ENCODE results near the gene CUBN. TPM values are rescaled to one million over a fixed set of nuclear protein-coding genes. Genes with fewer than 3 reads are reported as not detected.

The CUBN gene
- total and polyA plus RNA-seq, 10 of the 15 experiments (the other 5 are each of a cell fraction or from before 2014, with no cell fraction given): under 0.01 to 0.14 (median 0.02) TPM; not detected in 6

DNA sequence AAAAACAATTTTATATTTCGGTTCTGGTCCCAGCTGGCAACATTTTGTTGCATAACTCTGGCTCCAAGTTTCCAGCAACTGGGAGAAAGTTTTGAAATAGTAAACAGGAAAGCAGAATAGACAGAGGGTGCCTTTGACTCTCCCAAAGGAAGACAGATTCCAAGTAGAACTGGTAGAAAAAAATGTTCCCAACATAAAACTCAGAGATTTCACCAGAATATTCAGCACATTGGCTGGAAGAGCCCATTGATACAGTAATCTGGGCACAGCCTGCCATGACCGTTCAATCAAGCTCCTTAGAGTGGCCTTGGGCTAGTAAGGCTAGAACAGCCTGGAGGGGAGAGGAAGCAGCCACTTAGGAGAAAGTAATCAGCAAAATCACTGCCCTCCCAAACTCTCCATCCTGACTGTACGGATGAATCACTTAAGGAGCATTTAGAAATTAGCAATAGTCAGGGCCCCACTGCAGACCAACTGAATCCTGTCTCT lies 120.4 kb downstream of the CUBN start (continued):
- no peak for TF ChIP-seq NR2C2 (IDR thresholded peaks at IDR 0.05; ENCODE audit: borderline replicate concordance, control insufficient read depth, insufficient read length, low read depth)
- TF ChIP-seq, protein P1, sequence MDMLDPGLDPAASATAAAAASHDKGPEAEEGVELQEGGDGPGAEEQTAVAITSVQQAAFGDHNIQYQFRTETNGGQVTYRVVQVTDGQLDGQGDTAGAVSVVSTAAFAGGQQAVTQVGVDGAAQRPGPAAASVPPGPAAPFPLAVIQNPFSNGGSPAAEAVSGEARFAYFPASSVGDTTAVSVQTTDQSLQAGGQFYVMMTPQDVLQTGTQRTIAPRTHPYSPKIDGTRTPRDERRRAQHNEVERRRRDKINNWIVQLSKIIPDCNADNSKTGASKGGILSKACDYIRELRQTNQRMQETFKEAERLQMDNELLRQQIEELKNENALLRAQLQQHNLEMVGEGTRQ (IDR thresholded peaks at IDR 0.05; ENCODE audit: borderline replicate concordance, low read depth, low read length): no peak
- TF ChIP-seq FOXK2 (IDR thresholded peaks at IDR 0.05): no peak
- TF ChIP-seq, protein P2, sequence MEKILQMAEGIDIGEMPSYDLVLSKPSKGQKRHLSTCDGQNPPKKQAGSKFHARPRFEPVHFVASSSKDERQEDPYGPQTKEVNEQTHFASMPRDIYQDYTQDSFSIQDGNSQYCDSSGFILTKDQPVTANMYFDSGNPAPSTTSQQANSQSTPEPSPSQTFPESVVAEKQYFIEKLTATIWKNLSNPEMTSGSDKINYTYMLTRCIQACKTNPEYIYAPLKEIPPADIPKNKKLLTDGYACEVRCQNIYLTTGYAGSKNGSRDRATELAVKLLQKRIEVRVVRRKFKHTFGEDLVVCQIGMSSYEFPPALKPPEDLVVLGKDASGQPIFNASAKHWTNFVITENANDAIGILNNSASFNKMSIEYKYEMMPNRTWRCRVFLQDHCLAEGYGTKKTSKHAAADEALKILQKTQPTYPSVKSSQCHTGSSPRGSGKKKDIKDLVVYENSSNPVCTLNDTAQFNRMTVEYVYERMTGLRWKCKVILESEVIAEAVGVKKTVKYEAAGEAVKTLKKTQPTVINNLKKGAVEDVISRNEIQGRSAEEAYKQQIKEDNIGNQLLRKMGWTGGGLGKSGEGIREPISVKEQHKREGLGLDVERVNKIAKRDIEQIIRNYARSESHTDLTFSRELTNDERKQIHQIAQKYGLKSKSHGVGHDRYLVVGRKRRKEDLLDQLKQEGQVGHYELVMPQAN (conservative IDR thresholded peaks at IDR 0.05): no peak
- TF ChIP-seq NFYA (IDR thresholded peaks at IDR 0.05; ENCODE audit: borderline replicate concordance, low read depth, low read length): no peak
- TF ChIP-seq CREM (IDR thresholded peaks at IDR 0.05; ENCODE audit: low read depth): no peak
- TF ChIP-seq LARP7 (IDR thresholded peaks at IDR 0.05): no peak
- TF ChIP-seq, protein P3, sequence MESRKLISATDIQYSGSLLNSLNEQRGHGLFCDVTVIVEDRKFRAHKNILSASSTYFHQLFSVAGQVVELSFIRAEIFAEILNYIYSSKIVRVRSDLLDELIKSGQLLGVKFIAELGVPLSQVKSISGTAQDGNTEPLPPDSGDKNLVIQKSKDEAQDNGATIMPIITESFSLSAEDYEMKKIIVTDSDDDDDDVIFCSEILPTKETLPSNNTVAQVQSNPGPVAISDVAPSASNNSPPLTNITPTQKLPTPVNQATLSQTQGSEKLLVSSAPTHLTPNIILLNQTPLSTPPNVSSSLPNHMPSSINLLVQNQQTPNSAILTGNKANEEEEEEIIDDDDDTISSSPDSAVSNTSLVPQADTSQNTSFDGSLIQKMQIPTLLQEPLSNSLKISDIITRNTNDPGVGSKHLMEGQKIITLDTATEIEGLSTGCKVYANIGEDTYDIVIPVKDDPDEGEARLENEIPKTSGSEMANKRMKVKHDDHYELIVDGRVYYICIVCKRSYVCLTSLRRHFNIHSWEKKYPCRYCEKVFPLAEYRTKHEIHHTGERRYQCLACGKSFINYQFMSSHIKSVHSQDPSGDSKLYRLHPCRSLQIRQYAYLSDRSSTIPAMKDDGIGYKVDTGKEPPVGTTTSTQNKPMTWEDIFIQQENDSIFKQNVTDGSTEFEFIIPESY (IDR thresholded peaks at IDR 0.05): no peak
- no peak for TF ChIP-seq ZNF217 (IDR thresholded peaks at IDR 0.05)

All from GM12878 (cell line).